Occipital lobe (tissue), 2 donors: ENCODE data around the gene LPAR5. TPM values are rescaled to one million over a fixed set of nuclear protein-coding genes. Genes with fewer than 3 reads are reported as not detected.
A peak's percentile ranks its signal among the peaks of the same experiment; 100 is the strongest.

Experiments used
- small RNA-seq: library from RNA; depleted of rRNA; stranded (forward); fragments of <200 nt; gene quantifications from one replicate; pipeline ENCODE3, GENCODE V24; 2014
- total RNA-seq: library from RNA; depleted of rRNA; stranded (reverse); fragments of >200 nt; gene quantifications from one replicate; pipeline ENCODE4 v1.2.3, GENCODE V29; 2014

LPAR5 gene
- total RNA-seq, 1 donor from 2014 or later: 0.62 TPM

Small RNAs within 50 kb of the gene (small RNA-seq; reads per million reads assigned to genes)
- gene SCARNA11: 101 reads per million, percentile 96 among the genes with 10 or more reads in this experiment

Other genes starting within 250 kb of the LPAR5 start
- 0.94 TPM for gene CD27, start 191.0 kb downstream of the LPAR5 start, total RNA-seq
- gene TAPBPL, start 183.9 kb downstream of the LPAR5 start, total RNA-seq: 0.78 TPM
- gene VAMP1, start 165.3 kb downstream of the LPAR5 start, total RNA-seq: 6.4 TPM
- 36.5 TPM for gene MRPL51, start 142.7 kb downstream of the LPAR5 start, total RNA-seq
- gene NCAPD2, start 141.9 kb downstream of the LPAR5 start, total RNA-seq: 9.0 TPM
- gene GAPDH, start 101.4 kb downstream of the LPAR5 start, total RNA-seq: 1,311 TPM
- gene IFFO1, start 79.9 kb downstream of the LPAR5 start, total RNA-seq: 4.4 TPM
- 10.8 TPM for gene NOP2, start 67.7 kb downstream of the LPAR5 start, total RNA-seq
- 149 TPM for gene CHD4, start 28.6 kb downstream of the LPAR5 start, total RNA-seq
- gene ACRBP, start 11.5 kb upstream of the LPAR5 start, total RNA-seq: 0.62 TPM
- 65.0 TPM for gene ING4, start 27.2 kb upstream of the LPAR5 start, total RNA-seq
- gene ZNF384, start 53.4 kb upstream of the LPAR5 start, total RNA-seq: 15.1 TPM
- gene PIANP, start 64.9 kb upstream of the LPAR5 start, total RNA-seq: 1.2 TPM
- gene COPS7A, start 88.1 kb upstream of the LPAR5 start, total RNA-seq: 37.1 TPM
- 81.4 TPM for gene MLF2, start 117.2 kb upstream of the LPAR5 start, total RNA-seq
- gene PTMS, start 130.4 kb upstream of the LPAR5 start, total RNA-seq: 26.8 TPM
- not detected for gene LAG3, start 136.6 kb upstream of the LPAR5 start, total RNA-seq
- gene CD4, start 153.6 kb upstream of the LPAR5 start, total RNA-seq: 2.3 TPM
- 61.3 TPM for gene GPR162, start 185.9 kb upstream of the LPAR5 start, total RNA-seq
- gene P3H3, start 192.4 kb upstream of the LPAR5 start, total RNA-seq: 11.2 TPM
- 0.94 TPM for gene GNB3, start 205.0 kb upstream of the LPAR5 start, total RNA-seq
- gene CDCA3, start 215.3 kb upstream of the LPAR5 start, total RNA-seq: 3.9 TPM
- gene USP5, start 216.2 kb upstream of the LPAR5 start, total RNA-seq: 66.8 TPM
- gene TPI1, start 231.6 kb upstream of the LPAR5 start, total RNA-seq: 179 TPM
- 2.8 TPM for gene SPSB2, start 237.3 kb upstream of the LPAR5 start, total RNA-seq